ENCODE measurements around the gene PDCL2.
"Not testable (repeated sequence)": the region's sequence is repeated elsewhere in the genome, so short reads cannot be mapped to it uniquely, and the experiment has no call there.

PDCL2 gene

GRCh38 chr4:55582773-55583172, 9.3 kb downstream of the PDCL2 start:
- not testable (repeated sequence) for DNase-seq

- DNase-seq: no peak
These were observed 13.6 kb downstream of the PDCL2 start for GRCh38 chr4:55578341-55579010.

- DNase-seq: no peak
These were observed 16.5 kb downstream of the PDCL2 start for GRCh38 chr4:55575513-55575912.

- no peak for DNase-seq
These were observed 17.8 kb downstream of the PDCL2 start for GRCh38 chr4:55574252-55574651.

- DNase-seq: no peak
These were observed 20.2 kb downstream of the PDCL2 start for GRCh38 chr4:55571806-55572205.

- DNase-seq: no peak
These were observed 23.0 kb downstream of the PDCL2 start for GRCh38 chr4:55568905-55569504.

- DNase-seq: no peak
These were observed 30.2 kb downstream of the PDCL2 start for GRCh38 chr4:55561889-55562288.

- DNase-seq: no peak
These were observed 31.9 kb downstream of the PDCL2 start for GRCh38 chr4:55560096-55560495.

GRCh38 chr4:55554453-55555030, 37.5 kb downstream of the PDCL2 start:
- peak in 1 of 2 donors; percentile 16 for DNase-seq

GRCh38 chr4:55553441-55554201, 38.4 kb downstream of the PDCL2 start:
- peak in 1 of 2 donors; percentile 1 for DNase-seq

GRCh38 chr4:55551964-55552363, 40.1 kb downstream of the PDCL2 start:
- not testable (repeated sequence) for DNase-seq

- DNase-seq: no peak
These were observed 42.2 kb downstream of the PDCL2 start for GRCh38 chr4:55549888-55550287.

GRCh38 chr4:55547918-55548317, 44.1 kb downstream of the PDCL2 start:
- no peak for DNase-seq

GRCh38 chr4:55547466-55547770, 44.6 kb downstream of the PDCL2 start:
- DNase-seq: no peak

- peak; percentile 84 to 86 for DNase-seq
These were observed 45.1 kb downstream of the PDCL2 start, which contains the start of gene CLOCK for GRCh38 chr4:55546756-55547465. TSS of gene CLOCK (minus strand) at chr4:55546909. CDS start at chr4:55482785, 64,124 bp downstream.

GRCh38 chr4:55546506-55546755, 45.6 kb downstream of the PDCL2 start:
- DNase-seq: no peak

GRCh38 chr4:55545641-55546505, 46.2 kb downstream of the PDCL2 start:
- DNase-seq: peak; percentile 64 to 76

GRCh38 chr4:55545151-55545550, 46.9 kb downstream of the PDCL2 start:
- no peak for DNase-seq

GRCh38 chr4:55543858-55544257, 48.2 kb downstream of the PDCL2 start:
- no peak for DNase-seq

- DNase-seq: no peak
These were observed 51.8 kb downstream of the PDCL2 start for GRCh38 chr4:55540271-55540670.

GRCh38 chr4:55539658-55540057, 52.4 kb downstream of the PDCL2 start:
- no peak for DNase-seq

GRCh38 chr4:55538531-55538930, 53.5 kb downstream of the PDCL2 start:
- no peak for DNase-seq

All from hippocampal formation (tissue), 2 donors.